ENCODE data around the gene TAL1.
"Not testable (repeated sequence)": the region's sequence is repeated elsewhere in the genome, so short reads cannot be mapped to it uniquely, and the experiment has no call there.

The TAL1 gene

GRCh38 chr1:47212636-47213229, 19.3 kb downstream of the TAL1 start:
- Histone ChIP-seq H3K36me3 (ENCODE audit: control insufficient read depth, insufficient read depth, low read length) (no peaks in the 10 kb centered on the region), H3K27ac (ENCODE audit: insufficient read depth, low read depth, low read length, poor library complexity, severe bottlenecking) (no peak overlapping the region), H3K9me3 (ENCODE audit: control insufficient read depth, low read length) (no peaks in the 10 kb centered on the region), H3K4me1 (ENCODE audit: control insufficient read depth, insufficient read depth, low read length) (peaks cover 14% of the 10 kb centered on the region), H3K27me3 (ENCODE audit: control insufficient read depth, insufficient read depth, low read length, poor library complexity, severe bottlenecking) (peaks cover 28% of the 10 kb centered on the region), H3K4me3 (ENCODE audit: insufficient read depth, low read depth, low read length) (no peak overlapping the region)
- 91 to 92% methylated on average over 4 of the region's 4 CpGs for WGBS, 2 experiments

GRCh38 chr1:47211796-47212269, 20.2 kb downstream of the TAL1 start:
- no peaks in the 10 kb centered on the region for H3K36me3 ChIP-seq (ENCODE audit: control insufficient read depth, insufficient read depth, low read length)
- H3K27ac ChIP-seq (ENCODE audit: insufficient read depth, low read depth, low read length, poor library complexity, severe bottlenecking), result no peak overlapping the region
- WGBS, 2 experiments, result 55 to 65% methylated on average over 9 of the region's 9 CpGs
- peaks cover 23% of the 10 kb centered on the region for H3K27me3 ChIP-seq (ENCODE audit: control insufficient read depth, insufficient read depth, low read length, poor library complexity, severe bottlenecking)
- no peaks in the 10 kb centered on the region for H3K9me3 ChIP-seq (ENCODE audit: control insufficient read depth, low read length)
- H3K4me3 ChIP-seq (ENCODE audit: insufficient read depth, low read depth, low read length), result no peak overlapping the region
- peaks cover 14% of the 10 kb centered on the region for H3K4me1 ChIP-seq (ENCODE audit: control insufficient read depth, insufficient read depth, low read length)

- H3K4me3 ChIP-seq (ENCODE audit: insufficient read depth, low read depth, low read length), result no peak overlapping the region
- H3K9me3 ChIP-seq (ENCODE audit: control insufficient read depth, low read length), result no peaks in the 10 kb centered on the region
- no peaks in the 10 kb centered on the region for H3K36me3 ChIP-seq (ENCODE audit: control insufficient read depth, insufficient read depth, low read length)
- peaks cover 14% of the 10 kb centered on the region for H3K4me1 ChIP-seq (ENCODE audit: control insufficient read depth, insufficient read depth, low read length)
- no peak overlapping the region for H3K27ac ChIP-seq (ENCODE audit: insufficient read depth, low read depth, low read length, poor library complexity, severe bottlenecking)
- H3K27me3 ChIP-seq (ENCODE audit: control insufficient read depth, insufficient read depth, low read length, poor library complexity, severe bottlenecking), result peaks cover 23% of the 10 kb centered on the region
- WGBS, 2 experiments, result 87 to 93% methylated on average over 3 of the region's 3 CpGs
These were observed 21.4 kb downstream of the TAL1 start for GRCh38 chr1:47210666-47211065.

- 59 to 62% methylated on average over 3 of the region's 3 CpGs for WGBS, 2 experiments
- H3K27me3 ChIP-seq (ENCODE audit: control insufficient read depth, insufficient read depth, low read length, poor library complexity, severe bottlenecking), result peaks cover 23% of the 10 kb centered on the region
These were observed 22.2 kb downstream of the TAL1 start for GRCh38 chr1:47209725-47210325.

GRCh38 chr1:47209091-47209490, 22.9 kb downstream of the TAL1 start:
- H3K36me3 ChIP-seq (ENCODE audit: control insufficient read depth, insufficient read depth, low read length), result no peaks in the 10 kb centered on the region
- 29 to 34% methylated on average over 8 of the region's 8 CpGs for WGBS, 2 experiments
- no peak overlapping the region for H3K4me3 ChIP-seq (ENCODE audit: insufficient read depth, low read depth, low read length)
- H3K9me3 ChIP-seq (ENCODE audit: control insufficient read depth, low read length), result no peaks in the 10 kb centered on the region
- H3K27me3 ChIP-seq (ENCODE audit: control insufficient read depth, insufficient read depth, low read length, poor library complexity, severe bottlenecking), result peaks cover 23% of the 10 kb centered on the region
- H3K4me1 ChIP-seq (ENCODE audit: control insufficient read depth, insufficient read depth, low read length), result peaks cover 14% of the 10 kb centered on the region
- no peak overlapping the region for H3K27ac ChIP-seq (ENCODE audit: insufficient read depth, low read depth, low read length, poor library complexity, severe bottlenecking)

More at GRCh38 chr1:47209725-47210325, 22.2 kb downstream of the TAL1 start:
- Histone ChIP-seq H3K4me3 (ENCODE audit: insufficient read depth, low read depth, low read length) (no peak overlapping the region), H3K9me3 (ENCODE audit: control insufficient read depth, low read length) (no peaks in the 10 kb centered on the region), H3K36me3 (ENCODE audit: control insufficient read depth, insufficient read depth, low read length) (no peaks in the 10 kb centered on the region), H3K4me1 (ENCODE audit: control insufficient read depth, insufficient read depth, low read length) (peaks cover 14% of the 10 kb centered on the region), H3K27ac (ENCODE audit: insufficient read depth, low read depth, low read length, poor library complexity, severe bottlenecking) (no peak overlapping the region)

GRCh38 chr1:47208374-47208850, 23.6 kb downstream of the TAL1 start:
- Histone ChIP-seq H3K9me3 (ENCODE audit: control insufficient read depth, low read length) (no peaks in the 10 kb centered on the region), H3K27ac (ENCODE audit: insufficient read depth, low read depth, low read length, poor library complexity, severe bottlenecking) (no peak overlapping the region), H3K4me1 (ENCODE audit: control insufficient read depth, insufficient read depth, low read length) (peaks cover 14% of the 10 kb centered on the region), H3K27me3 (ENCODE audit: control insufficient read depth, insufficient read depth, low read length, poor library complexity, severe bottlenecking) (peaks cover 23% of the 10 kb centered on the region), H3K4me3 (ENCODE audit: insufficient read depth, low read depth, low read length) (peak overlapping the region; percentile 10), H3K36me3 (ENCODE audit: control insufficient read depth, insufficient read depth, low read length) (no peaks in the 10 kb centered on the region)
- 1% methylated on average over 11 of the region's 11 CpGs for WGBS, 2 experiments

GRCh38 chr1:47207803-47208373, 24.1 kb downstream of the TAL1 start:
- H3K36me3 ChIP-seq (ENCODE audit: control insufficient read depth, insufficient read depth, low read length), result no peaks in the 10 kb centered on the region
- H3K4me1 ChIP-seq (ENCODE audit: control insufficient read depth, insufficient read depth, low read length), result peaks cover 14% of the 10 kb centered on the region
- no peak overlapping the region for H3K4me3 ChIP-seq (ENCODE audit: insufficient read depth, low read depth, low read length)
- H3K27me3 ChIP-seq (ENCODE audit: control insufficient read depth, insufficient read depth, low read length, poor library complexity, severe bottlenecking), result peaks cover 23% of the 10 kb centered on the region
- H3K27ac ChIP-seq (ENCODE audit: insufficient read depth, low read depth, low read length, poor library complexity, severe bottlenecking), result no peak overlapping the region
- 54 to 56% methylated on average over 8 of the region's 8 CpGs for WGBS, 2 experiments
- H3K9me3 ChIP-seq (ENCODE audit: control insufficient read depth, low read length), result no peaks in the 10 kb centered on the region

- no peaks in the 10 kb centered on the region for H3K36me3 ChIP-seq (ENCODE audit: control insufficient read depth, insufficient read depth, low read length)
- H3K9me3 ChIP-seq (ENCODE audit: control insufficient read depth, low read length), result no peaks in the 10 kb centered on the region
- peaks cover 14% of the 10 kb centered on the region for H3K4me1 ChIP-seq (ENCODE audit: control insufficient read depth, insufficient read depth, low read length)
- no peak overlapping the region for H3K27ac ChIP-seq (ENCODE audit: insufficient read depth, low read depth, low read length, poor library complexity, severe bottlenecking)
- peaks cover 23% of the 10 kb centered on the region for H3K27me3 ChIP-seq (ENCODE audit: control insufficient read depth, insufficient read depth, low read length, poor library complexity, severe bottlenecking)
- WGBS, 2 experiments, result 84 to 92% methylated on average over 5 of the region's 5 CpGs
- no peak overlapping the region for H3K4me3 ChIP-seq (ENCODE audit: insufficient read depth, low read depth, low read length)
These were observed 26.1 kb downstream of the TAL1 start for GRCh38 chr1:47205918-47206317.

GRCh38 chr1:47203504-47203903, 28.5 kb downstream of the TAL1 start:
- H3K4me3 ChIP-seq (ENCODE audit: insufficient read depth, low read depth, low read length); H3K36me3 ChIP-seq (ENCODE audit: control insufficient read depth, insufficient read depth, low read length); H3K27me3 ChIP-seq (ENCODE audit: control insufficient read depth, insufficient read depth, low read length, poor library complexity, severe bottlenecking); H3K4me1 ChIP-seq (ENCODE audit: control insufficient read depth, insufficient read depth, low read length); H3K27ac ChIP-seq (ENCODE audit: insufficient read depth, low read depth, low read length, poor library complexity, severe bottlenecking); H3K9me3 ChIP-seq (ENCODE audit: control insufficient read depth, low read length): not testable (repeated sequence)
- WGBS, 2 experiments, result 83 to 91% methylated on average over 2 of the region's 2 CpGs

- Histone ChIP-seq H3K4me1 (ENCODE audit: control insufficient read depth, insufficient read depth, low read length) (no peaks in the 10 kb centered on the region), H3K9me3 (ENCODE audit: control insufficient read depth, low read length) (no peaks in the 10 kb centered on the region), H3K27me3 (ENCODE audit: control insufficient read depth, insufficient read depth, low read length, poor library complexity, severe bottlenecking) (no peaks in the 10 kb centered on the region), H3K36me3 (ENCODE audit: control insufficient read depth, insufficient read depth, low read length) (no peaks in the 10 kb centered on the region), H3K4me3 (ENCODE audit: insufficient read depth, low read depth, low read length) (no peak overlapping the region), H3K27ac (ENCODE audit: insufficient read depth, low read depth, low read length, poor library complexity, severe bottlenecking) (no peak overlapping the region)
- WGBS, 2 experiments, result 32 to 43% methylated on average over 4 of the region's 4 CpGs
These were observed 30.8 kb downstream of the TAL1 start for GRCh38 chr1:47201179-47201578.
